Mucosa of stomach (tissue), 1 donor: ENCODE results near the gene PTPRD.

ENCODE experiments used
- H3K27me3 ChIP-seq: one replicate; pipeline ENCODE4 v1.7.0; 2013; ENCODE audit warnings: mild to moderate bottlenecking, low read length; ENCODE audit not compliant: control insufficient read depth, insufficient read depth
- H3K36me3 ChIP-seq: one replicate; pipeline ENCODE4 v1.7.0; 2013; ENCODE audit warnings: low read length; ENCODE audit not compliant: control insufficient read depth, insufficient read depth
- H3K4me1 ChIP-seq: one replicate; pipeline ENCODE4 v1.7.0; 2013; ENCODE audit warnings: mild to moderate bottlenecking, low read length; ENCODE audit not compliant: control insufficient read depth, insufficient read depth
- H3K4me3 ChIP-seq: one replicate; pipeline ENCODE4 v1.7.0; 2013; ENCODE audit warnings: low read length
- H3K9ac ChIP-seq: one replicate; pipeline ENCODE4 v1.7.0; 2013; ENCODE audit warnings: mild to moderate bottlenecking, low read length, moderate library complexity
- H3K9me3 ChIP-seq: one replicate; pipeline ENCODE4 v1.7.0; 2013; ENCODE audit warnings: mild to moderate bottlenecking, low read length, moderate library complexity; ENCODE audit not compliant: control insufficient read depth
- donor health status: Pancreatic carcinoma.

PTPRD gene

DNA sequence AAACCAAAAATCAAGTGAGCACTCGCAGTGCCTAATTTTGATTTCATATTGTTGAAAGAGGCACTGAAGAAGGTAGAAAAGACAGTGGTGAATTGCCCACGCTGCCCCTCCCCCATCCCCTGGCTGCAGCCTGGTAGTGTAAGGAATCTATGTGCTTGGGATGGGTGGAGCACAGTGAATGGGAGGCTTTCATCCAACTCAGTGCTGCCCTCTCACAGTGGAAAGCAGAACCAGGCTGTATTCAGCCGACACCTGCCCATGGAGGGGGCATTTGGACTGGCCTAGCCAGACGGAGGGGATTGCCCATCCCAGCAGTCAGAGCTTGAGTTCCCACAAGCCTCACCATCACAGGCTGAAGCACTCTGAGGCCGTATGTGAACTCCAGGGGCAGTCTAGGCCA is 2012.9 kb downstream of the PTPRD start:
- no peaks in the 10 kb centered on the region for H3K27me3 ChIP-seq
- H3K9me3 ChIP-seq: no peaks in the 10 kb centered on the region
- H3K4me1 ChIP-seq: no peaks in the 10 kb centered on the region
- no peak overlapping the region for H3K9ac ChIP-seq
- H3K4me3 ChIP-seq: no peak overlapping the region
- H3K36me3 ChIP-seq: no peaks in the 10 kb centered on the region

DNA sequence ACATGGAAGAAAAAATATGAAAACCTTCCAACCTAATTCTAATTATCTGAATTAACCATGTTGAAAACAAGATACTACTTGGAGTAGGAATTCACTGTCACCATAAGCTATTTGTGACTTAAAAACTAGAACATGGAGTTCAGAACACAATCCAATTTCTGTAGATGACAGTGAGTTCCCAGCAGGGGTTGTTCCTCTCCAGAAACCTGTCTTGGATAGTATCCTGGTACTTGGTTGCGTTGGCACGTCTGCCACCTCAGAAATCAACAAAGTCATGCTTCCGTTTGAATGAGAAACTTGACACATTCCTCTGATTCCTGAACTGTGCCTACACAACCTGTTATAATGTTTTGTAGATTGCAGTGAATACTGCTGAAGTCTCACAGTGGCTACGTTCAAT is 2023.3 kb downstream of the PTPRD start:
- Histone ChIP-seq H3K9ac (no peak overlapping the region), H3K4me1 (no peaks in the 10 kb centered on the region), H3K4me3 (no peak overlapping the region), H3K9me3 (no peaks in the 10 kb centered on the region), H3K27me3 (no peaks in the 10 kb centered on the region), H3K36me3 (no peaks in the 10 kb centered on the region)

DNA sequence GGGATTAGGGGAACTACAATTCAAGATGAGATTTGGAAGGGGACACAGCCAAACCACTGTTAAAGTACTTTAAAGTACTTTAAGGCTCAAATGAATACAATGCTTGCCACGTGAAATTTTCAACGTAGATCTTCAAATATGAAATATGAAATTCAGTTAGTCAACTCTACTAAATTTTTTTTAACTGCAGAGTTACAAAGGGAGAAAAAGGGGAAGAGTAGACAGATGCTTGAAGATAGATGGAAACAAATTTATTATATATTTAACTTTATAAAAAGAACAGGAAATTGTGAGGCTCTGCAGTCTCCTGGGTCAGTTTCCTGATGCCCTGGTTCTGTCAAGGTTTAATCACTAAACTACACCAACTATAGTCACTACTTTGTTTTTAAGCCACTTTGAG is 2027.8 kb downstream of the PTPRD start:
- no peak overlapping the region for H3K9ac ChIP-seq
- H3K9me3 ChIP-seq: no peaks in the 10 kb centered on the region
- no peaks in the 10 kb centered on the region for H3K36me3 ChIP-seq
- H3K4me3 ChIP-seq: no peak overlapping the region
- no peaks in the 10 kb centered on the region for H3K27me3 ChIP-seq
- H3K4me1 ChIP-seq: no peaks in the 10 kb centered on the region

GRCh38 chr9:8579661-8580060 is 2033.1 kb downstream of the PTPRD start:
- Histone ChIP-seq H3K4me3 (no peak overlapping the region), H3K36me3 (no peaks in the 10 kb centered on the region), H3K4me1 (no peaks in the 10 kb centered on the region), H3K27me3 (no peaks in the 10 kb centered on the region), H3K9me3 (no peaks in the 10 kb centered on the region), H3K9ac (no peak overlapping the region)

DNA sequence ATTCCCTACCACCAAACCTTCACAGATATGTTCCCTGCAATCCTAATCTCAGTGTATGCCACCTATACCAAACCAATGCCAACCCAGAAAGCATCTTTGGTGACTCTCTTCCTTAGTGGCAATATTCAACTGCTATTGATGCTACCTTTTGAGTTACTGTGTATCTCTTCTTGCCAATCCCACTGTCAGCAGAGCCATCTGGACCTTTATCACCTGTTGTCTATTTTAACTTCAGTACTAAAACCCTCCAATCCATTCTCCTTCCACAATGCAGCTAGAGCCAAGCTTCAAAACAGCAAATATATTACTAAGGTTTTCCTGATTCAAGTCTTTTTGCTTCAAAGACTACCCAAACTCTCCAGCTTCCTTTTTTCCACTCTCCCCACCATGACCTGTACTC is 2036.1 kb downstream of the PTPRD start:
- H3K9me3 ChIP-seq: no peaks in the 10 kb centered on the region
- H3K4me1 ChIP-seq: no peaks in the 10 kb centered on the region
- H3K27me3 ChIP-seq: no peaks in the 10 kb centered on the region
- no peak overlapping the region for H3K9ac ChIP-seq
- no peaks in the 10 kb centered on the region for H3K36me3 ChIP-seq
- no peak overlapping the region for H3K4me3 ChIP-seq

DNA sequence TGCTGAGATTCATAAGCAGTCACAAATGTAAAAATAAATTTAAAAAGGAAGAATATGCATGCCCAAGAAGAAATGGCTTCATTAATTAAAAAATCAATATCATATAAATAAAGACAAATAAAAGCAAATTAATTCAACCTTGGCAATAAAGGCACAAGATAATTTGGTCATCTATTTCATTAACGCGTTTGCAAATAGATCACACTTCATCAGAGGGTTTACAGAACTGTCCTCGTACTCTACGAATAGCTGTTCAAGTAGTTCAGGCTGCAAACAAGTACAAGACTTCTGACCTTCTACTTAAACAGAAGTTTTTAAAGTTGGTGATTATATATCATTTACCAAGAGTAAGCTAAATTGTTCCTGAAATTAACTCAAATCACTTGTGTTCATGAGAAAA is 2038.0 kb downstream of the PTPRD start:
- Histone ChIP-seq H3K36me3 (no peaks in the 10 kb centered on the region), H3K9ac (no peak overlapping the region), H3K27me3 (no peaks in the 10 kb centered on the region)

GRCh38 chr9:8572209-8572608 is 2040.6 kb downstream of the PTPRD start:
- H3K4me3 ChIP-seq: no peak overlapping the region
- no peaks in the 10 kb centered on the region for H3K27me3 ChIP-seq
- no peaks in the 10 kb centered on the region for H3K4me1 ChIP-seq
- no peak overlapping the region for H3K9ac ChIP-seq
- H3K9me3 ChIP-seq: no peaks in the 10 kb centered on the region
- H3K36me3 ChIP-seq: no peaks in the 10 kb centered on the region

More for the DNA sequence above, 2038.0 kb downstream of the PTPRD start:
- Histone ChIP-seq H3K9me3 (no peaks in the 10 kb centered on the region), H3K4me1 (no peaks in the 10 kb centered on the region), H3K4me3 (no peak overlapping the region)

GRCh38 chr9:8571643-8572042 is 2041.2 kb downstream of the PTPRD start:
- H3K9ac ChIP-seq: no peak overlapping the region
- H3K27me3 ChIP-seq: no peaks in the 10 kb centered on the region
- no peak overlapping the region for H3K4me3 ChIP-seq
- H3K9me3 ChIP-seq: no peaks in the 10 kb centered on the region
- no peaks in the 10 kb centered on the region for H3K36me3 ChIP-seq
- H3K4me1 ChIP-seq: no peaks in the 10 kb centered on the region

DNA sequence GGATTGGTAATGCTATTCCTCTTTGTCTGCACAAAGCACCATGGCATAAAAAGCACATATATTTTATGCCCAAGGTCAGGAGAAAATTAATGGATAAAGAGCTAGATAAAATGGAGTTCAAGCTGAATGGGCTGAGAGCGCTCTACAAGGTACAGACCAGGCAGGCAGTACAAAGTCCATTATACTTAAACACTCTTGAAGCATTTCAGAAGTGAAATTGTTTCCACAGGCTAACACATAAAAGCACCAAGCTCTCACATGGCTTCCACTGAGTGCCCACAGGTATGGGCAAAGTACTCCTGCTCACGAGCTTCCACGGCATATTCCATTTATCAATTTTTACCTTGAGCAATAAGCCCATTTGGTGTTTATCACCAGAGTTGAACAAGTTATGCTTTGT is 2042.0 kb downstream of the PTPRD start:
- Histone ChIP-seq H3K4me3 (no peak overlapping the region), H3K9me3 (no peaks in the 10 kb centered on the region), H3K27me3 (no peaks in the 10 kb centered on the region), H3K9ac (no peak overlapping the region), H3K4me1 (no peaks in the 10 kb centered on the region), H3K36me3 (no peaks in the 10 kb centered on the region)

DNA sequence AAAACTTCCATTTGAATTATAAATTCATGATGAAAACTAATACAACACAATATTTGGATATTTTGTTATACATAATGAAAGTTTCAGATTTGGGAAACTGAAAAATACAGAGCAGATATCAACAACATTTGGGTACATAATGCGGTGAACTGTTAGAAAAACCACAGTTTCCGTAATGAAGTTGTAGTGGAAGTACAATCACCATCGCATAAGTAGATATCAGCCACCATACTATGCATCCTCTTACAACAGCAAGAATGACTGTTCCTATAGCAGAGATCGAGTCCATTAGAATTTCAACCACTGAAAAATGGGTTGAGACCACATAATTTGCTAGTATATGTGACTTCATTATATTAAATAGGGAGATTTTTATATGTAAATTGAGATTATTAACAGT is 2043.0 kb downstream of the PTPRD start:
- Histone ChIP-seq H3K9me3 (no peaks in the 10 kb centered on the region), H3K4me1 (no peaks in the 10 kb centered on the region), H3K4me3 (no peak overlapping the region), H3K9ac (no peak overlapping the region), H3K27me3 (no peaks in the 10 kb centered on the region), H3K36me3 (no peaks in the 10 kb centered on the region)

DNA sequence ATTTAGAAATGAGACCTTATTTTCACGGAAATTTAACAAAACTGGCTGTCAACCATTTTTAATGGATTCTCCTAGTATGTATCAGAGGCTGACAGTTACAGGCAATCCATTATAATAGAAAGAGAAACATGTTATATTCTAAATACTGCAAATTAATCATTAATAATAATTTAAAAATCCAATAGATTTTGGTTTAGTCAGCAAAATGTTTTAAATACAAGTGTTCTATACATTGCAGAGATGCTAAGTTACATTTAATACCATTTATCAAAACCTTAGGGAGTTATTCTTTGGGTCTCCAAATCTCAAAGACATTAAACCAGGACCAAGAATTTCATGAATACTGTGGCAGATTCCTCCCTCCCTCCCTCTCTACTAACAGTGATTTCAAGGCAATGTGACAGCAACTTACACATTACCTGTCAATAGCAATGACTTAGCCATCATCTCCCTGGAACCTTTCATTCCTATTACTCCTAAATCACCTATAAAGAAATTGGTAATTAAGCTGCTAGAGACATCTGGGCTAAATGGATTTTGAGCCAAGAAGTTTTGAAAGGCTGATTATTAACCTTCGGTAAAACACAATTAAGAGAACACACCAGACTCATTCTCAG is 2044.7 kb downstream of the PTPRD start:
- Histone ChIP-seq H3K4me1 (no peaks in the 10 kb centered on the region), H3K36me3 (no peaks in the 10 kb centered on the region), H3K27me3 (no peaks in the 10 kb centered on the region), H3K4me3 (no peak overlapping the region), H3K9ac (no peak overlapping the region), H3K9me3 (no peaks in the 10 kb centered on the region)

DNA sequence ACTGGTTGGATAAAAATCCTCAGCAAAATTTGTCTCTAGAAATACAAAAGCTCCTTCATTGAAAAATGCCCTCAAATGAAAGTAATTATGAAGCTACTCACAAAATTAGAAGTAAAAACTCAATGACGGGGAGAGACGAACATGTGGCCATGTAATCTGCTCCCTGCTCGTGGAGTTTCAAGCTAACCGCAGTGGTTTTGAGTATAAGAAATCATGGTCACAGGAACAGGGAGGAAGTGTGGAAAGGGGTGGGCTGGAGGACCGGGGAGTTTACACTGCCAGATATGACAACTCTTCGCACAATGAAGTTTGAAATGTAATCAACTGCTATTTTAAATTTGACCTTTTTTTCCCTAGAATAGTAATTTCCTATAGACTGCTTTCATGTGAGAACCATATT is 2047.8 kb downstream of the PTPRD start:
- H3K4me3 ChIP-seq: no peak overlapping the region
- no peaks in the 10 kb centered on the region for H3K9me3 ChIP-seq

More for the DNA sequence above, 2047.8 kb downstream of the PTPRD start:
- H3K9ac ChIP-seq: no peak overlapping the region
- H3K27me3 ChIP-seq: no peaks in the 10 kb centered on the region
- no peaks in the 10 kb centered on the region for H3K4me1 ChIP-seq
- H3K36me3 ChIP-seq: no peaks in the 10 kb centered on the region
